HG03196 (cell line): ENCODE data around the gene GALC.

Experiments used
- ATAC-seq: cut with Tn5 transposase; IDR thresholded peaks from one replicate; pipeline ENCODE4 v1.9.1; 2021; ENCODE audit not compliant: unreplicated experiment

The GALC gene

GRCh38 chr14:88007608-88008007 is 14.6 kb upstream of the GALC start:
- no peak for ATAC-seq

- peak; percentile 91 for ATAC-seq
These were observed 13.2 kb upstream of the GALC start for GRCh38 chr14:88005978-88006851.

- peak; percentile 73 for ATAC-seq
These were observed 12.1 kb upstream of the GALC start, which contains the start of gene GPR65 for GRCh38 chr14:88005050-88005481. TSS of gene GPR65 (plus strand) at chr14:88005135. CDS start at chr14:88010848, 5,713 bp downstream.

- no peak for ATAC-seq
These were observed 11.6 kb upstream of the GALC start for GRCh38 chr14:88004506-88005036.

GRCh38 chr14:88003425-88003824 is 10.4 kb upstream of the GALC start:
- no peak for ATAC-seq

GRCh38 chr14:88002421-88003075 is 9.6 kb upstream of the GALC start:
- no peak for ATAC-seq

GRCh38 chr14:87999277-87999676 is 6.3 kb upstream of the GALC start:
- ATAC-seq, result no peak

- peak; percentile 34 for ATAC-seq
These were observed 5.5 kb upstream of the GALC start for GRCh38 chr14:87998482-87998881.

GRCh38 chr14:87996291-87996592 is 3.3 kb upstream of the GALC start:
- ATAC-seq, result no peak

GRCh38 chr14:87995500-87996290 is 2.7 kb upstream of the GALC start:
- ATAC-seq, result no peak

GRCh38 chr14:87994974-87995373 is 2.0 kb upstream of the GALC start:
- ATAC-seq, result peak; percentile 36

- ATAC-seq, result no peak
These were observed 650 bp downstream of the GALC start for GRCh38 chr14:87992346-87992717.

- no peak for ATAC-seq
These were observed 2.3 kb downstream of the GALC start for GRCh38 chr14:87990682-87991081.

- no peak for ATAC-seq
These were observed 3.1 kb downstream of the GALC start for GRCh38 chr14:87989956-87990299.

GRCh38 chr14:87989221-87989955 is 3.6 kb downstream of the GALC start:
- no peak for ATAC-seq

GRCh38 chr14:87979689-87980088 is 13.3 kb downstream of the GALC start:
- ATAC-seq, result no peak

- no peak for ATAC-seq
These were observed 17.3 kb downstream of the GALC start for GRCh38 chr14:87975636-87976035.

GRCh38 chr14:87971010-87971409 is 22.0 kb downstream of the GALC start:
- ATAC-seq, result peak; percentile 87

- ATAC-seq, result no peak
These were observed 25.5 kb downstream of the GALC start for GRCh38 chr14:87967496-87967895.

- ATAC-seq, result no peak
These were observed 26.2 kb downstream of the GALC start for GRCh38 chr14:87966816-87967215.

GRCh38 chr14:87961246-87961645 is 31.7 kb downstream of the GALC start:
- ATAC-seq, result no peak
